Esophagus squamous epithelium (tissue), 4 donors: ENCODE data around the gene DCC.

Source experiments
- POLR2A ChIP-seq, 4 donors: fragments of 450-650 bp; IDR thresholded peaks; one replicate each; pipeline ENCODE4 v1.6.1; 2017; ENCODE audit warnings: antibody characterized with exemption in 4 of 4, mild to moderate bottlenecking in 4 of 4, moderate library complexity in 3 of 4
- TF ChIP-seq, protein P1 (sequence below), 6 experiments: fragments of 450-650 bp in 4 of 6; fragments of 200-600 bp in 2 of 6; sonication (generic) in 2 of 6; IDR thresholded peaks; one replicate each; pipeline ENCODE4 v1.5.1; 2016 to 2019; ENCODE audit warnings: antibody characterized with exemption in 6 of 6, mild to moderate bottlenecking in 4 of 6, moderate library complexity in 4 of 6

DNA sequence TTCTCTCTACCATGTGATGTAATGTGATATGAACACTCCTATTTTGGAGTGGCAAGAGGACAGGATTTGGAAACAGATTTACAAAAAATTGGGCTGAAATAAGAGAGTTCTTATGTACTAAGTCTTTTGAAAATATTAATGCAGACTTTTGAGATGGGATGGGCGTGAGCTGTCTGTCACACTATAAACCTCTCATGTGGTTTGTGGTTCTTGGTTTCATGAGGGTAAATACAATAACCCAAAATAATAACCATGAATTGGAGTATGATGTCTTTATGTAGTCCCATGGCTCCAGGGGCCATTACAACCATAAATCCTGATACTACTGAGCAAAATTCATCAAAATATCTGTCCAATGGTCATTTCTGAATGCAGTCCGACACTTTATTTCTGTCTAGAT, 1216.5 kb downstream of the DCC start:
- TF ChIP-seq, protein P1, sequence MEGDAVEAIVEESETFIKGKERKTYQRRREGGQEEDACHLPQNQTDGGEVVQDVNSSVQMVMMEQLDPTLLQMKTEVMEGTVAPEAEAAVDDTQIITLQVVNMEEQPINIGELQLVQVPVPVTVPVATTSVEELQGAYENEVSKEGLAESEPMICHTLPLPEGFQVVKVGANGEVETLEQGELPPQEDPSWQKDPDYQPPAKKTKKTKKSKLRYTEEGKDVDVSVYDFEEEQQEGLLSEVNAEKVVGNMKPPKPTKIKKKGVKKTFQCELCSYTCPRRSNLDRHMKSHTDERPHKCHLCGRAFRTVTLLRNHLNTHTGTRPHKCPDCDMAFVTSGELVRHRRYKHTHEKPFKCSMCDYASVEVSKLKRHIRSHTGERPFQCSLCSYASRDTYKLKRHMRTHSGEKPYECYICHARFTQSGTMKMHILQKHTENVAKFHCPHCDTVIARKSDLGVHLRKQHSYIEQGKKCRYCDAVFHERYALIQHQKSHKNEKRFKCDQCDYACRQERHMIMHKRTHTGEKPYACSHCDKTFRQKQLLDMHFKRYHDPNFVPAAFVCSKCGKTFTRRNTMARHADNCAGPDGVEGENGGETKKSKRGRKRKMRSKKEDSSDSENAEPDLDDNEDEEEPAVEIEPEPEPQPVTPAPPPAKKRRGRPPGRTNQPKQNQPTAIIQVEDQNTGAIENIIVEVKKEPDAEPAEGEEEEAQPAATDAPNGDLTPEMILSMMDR (IDR thresholded peaks at IDR 0.05): no peak
- no peak for TF ChIP-seq POLR2A (IDR thresholded peaks at IDR 0.05)
